ENCODE measurements around the gene FITM1. TPM values are rescaled to one million over a fixed set of nuclear protein-coding genes. Genes with fewer than 3 reads are reported as not detected.

FITM1 gene
- total RNA-seq, 4 donors from 2014 or later, result 0.78 to 1.3 TPM; not detected in 2

- WGBS, 2 donors, result 1% methylated on average over 54 to 57 of the region's 65 CpGs
- TF ChIP-seq POLR2A (IDR thresholded peaks at IDR 0.05) (peak in 1 of 2 donors; percentile 53), CTCF (IDR thresholded peaks at IDR 0.05) (peak in 2 of 5 experiments; percentile 46 to 63), EP300 (IDR thresholded peaks at IDR 0.05) (peak; percentile 92 to 99)
Observed at GRCh38 chr14:24114532-24115421, 15.7 kb upstream of the FITM1 start, which contains the start of the genes DCAF11 and NRL. Gene DCAF11, plus strand, starts transcription at chr14:24114777. Its CDS starts 818 bp downstream, at chr14:24115595. Gene NRL, minus strand, starts transcription at chr14:24114949. Its CDS starts 32,101 bp downstream, at chr14:24082848.

DNA sequence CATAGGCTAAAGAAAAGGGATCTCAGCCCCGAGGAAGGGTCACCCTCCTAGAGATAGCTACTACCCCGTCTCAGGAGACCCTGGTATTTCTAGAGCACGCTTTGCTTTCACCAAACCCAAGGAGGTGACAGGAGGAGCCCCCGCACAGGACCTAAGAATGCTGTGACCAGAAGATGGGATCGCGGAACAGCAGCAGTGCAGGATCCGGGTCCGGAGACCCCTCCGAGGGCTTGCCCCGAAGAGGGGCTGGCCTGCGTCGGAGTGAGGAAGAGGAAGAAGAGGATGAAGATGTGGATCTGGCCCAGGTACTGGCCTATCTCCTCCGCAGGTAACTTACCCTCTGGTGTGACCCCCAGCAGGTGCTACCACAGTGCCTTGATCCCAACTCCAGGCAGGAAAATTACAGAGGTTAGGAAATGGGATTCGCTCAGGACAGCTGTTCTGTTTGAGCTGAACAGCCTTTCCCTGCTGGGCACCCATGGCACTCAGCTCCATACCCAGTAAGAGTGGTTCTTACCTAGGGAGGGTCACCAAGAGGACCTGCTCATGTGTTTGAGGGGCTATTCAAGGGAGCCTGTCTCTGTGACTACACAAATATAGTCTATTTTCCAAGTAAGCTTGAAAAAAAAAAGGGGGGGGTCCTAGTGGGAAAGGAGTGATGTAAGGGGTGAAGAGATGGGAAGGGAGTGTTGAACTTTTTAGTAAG is 14.9 kb upstream of the FITM1 start:
- Histone ChIP-seq H3K36me3 (peaks cover 0 to 40% (median 27%) of the 10 kb centered on the region in 3 donors), H3K4me3 (peak overlapping the region; percentile 46 to 81 (median 76)), H3K27me3 (no peaks in the 10 kb centered on the region), H3K27ac (peak overlapping the region; percentile 99 to 100 (median 99)), H3K4me1 (peaks cover 4 to 19% (median 11%) of the 10 kb centered on the region in 4 donors), H3K9me3 (no peaks in the 10 kb centered on the region)
- no peak for TF ChIP-seq EP300 (IDR thresholded peaks at IDR 0.05)
- TF ChIP-seq POLR2A (IDR thresholded peaks at IDR 0.05), result peak in 1 of 2 donors; percentile 4
- WGBS, 2 donors, result 2 to 3% methylated on average over 13 to 14 of the region's 14 CpGs
- no peak for DNase-seq (ENCODE audit: low spot score in 2 of 2)

More at GRCh38 chr14:24114532-24115421, 15.7 kb upstream of the FITM1 start, which contains the start of the genes DCAF11 and NRL:
- peak; percentile 97 to 98 for DNase-seq (ENCODE audit: low spot score in 2 of 2)
- Histone ChIP-seq H3K27ac (peak within 1 kb of the TSS; percentile 99 to 100 (median 99)), H3K9me3 (no peaks in the 10 kb centered on the region), H3K36me3 (peaks cover 0 to 32% (median 25%) of the 10 kb centered on the region in 3 donors), H3K4me3 (peak within 1 kb of the TSS; percentile 46 to 81 (median 76)), H3K27me3 (no peaks in the 10 kb centered on the region), H3K4me1 (peaks cover 4 to 19% (median 11%) of the 10 kb centered on the region in 4 donors)

DNA sequence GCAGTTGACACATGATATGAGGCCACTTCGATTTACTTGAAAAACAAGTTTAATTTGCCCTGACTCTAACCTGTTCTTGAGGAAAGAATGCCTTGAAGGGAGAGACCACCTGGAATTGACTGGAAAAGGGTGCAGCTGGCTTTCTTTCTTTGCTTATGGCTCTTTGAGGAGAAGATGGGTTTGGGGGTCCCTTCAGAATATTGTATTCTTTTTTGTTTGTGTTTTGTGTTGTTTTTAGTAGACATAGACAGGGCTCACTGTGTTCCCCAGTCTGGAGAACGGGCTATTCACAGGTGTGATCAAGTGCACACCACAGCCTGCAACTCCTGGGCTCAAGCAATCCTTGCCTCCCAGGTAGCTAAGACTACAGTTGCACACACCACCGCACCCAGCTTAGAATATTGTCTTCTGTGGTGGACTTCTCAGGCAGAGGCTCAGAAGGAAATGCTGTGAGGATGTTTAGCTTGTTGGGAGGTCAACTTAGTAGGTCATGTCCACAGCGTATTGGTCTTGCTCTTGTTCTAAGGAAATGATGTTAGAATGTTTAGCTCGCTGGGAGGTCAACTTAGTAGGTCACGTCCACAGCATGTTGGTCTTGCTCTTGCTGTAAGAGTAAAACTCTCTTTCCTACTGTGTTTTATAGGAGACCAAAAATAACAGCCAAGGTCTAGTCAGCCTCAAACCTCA is 14.2 kb upstream of the FITM1 start:
- WGBS, 2 donors, result 80 to 83% methylated on average over 6 of the region's 6 CpGs
- TF ChIP-seq CTCF (IDR thresholded peaks at IDR 0.05) (no peak), EP300 (IDR thresholded peaks at IDR 0.05) (no peak), POLR2A (IDR thresholded peaks at IDR 0.05) (no peak)
- Histone ChIP-seq H3K4me1 (peaks cover 4 to 19% (median 11%) of the 10 kb centered on the region in 4 donors), H3K36me3 (peaks cover 3 to 47% (median 33%) of the 10 kb centered on the region in 3 donors), H3K27ac (peak overlapping the region in 3 of 4 donors; percentile 99 to 100 (median 99)), H3K9me3 (no peaks in the 10 kb centered on the region), H3K4me3 (peak overlapping the region in 3 of 4 donors; percentile 46 to 81 (median 71)), H3K27me3 (no peaks in the 10 kb centered on the region)
- no peak for DNase-seq (ENCODE audit: low spot score in 2 of 2)

- H3K27ac ChIP-seq, result no peak overlapping the region
- no peak overlapping the region for H3K4me3 ChIP-seq
- peaks cover 4 to 19% (median 11%) of the 10 kb centered on the region in 4 donors for H3K4me1 ChIP-seq
- H3K9me3 ChIP-seq, result no peaks in the 10 kb centered on the region
- peaks cover 3 to 56% (median 35%) of the 10 kb centered on the region in 3 donors for H3K36me3 ChIP-seq
- WGBS, 2 donors, result 96 to 99% methylated on average over 5 to 6 of the region's 6 CpGs
- no peaks in the 10 kb centered on the region for H3K27me3 ChIP-seq
- TF ChIP-seq EP300 (IDR thresholded peaks at IDR 0.05), result no peak
- no peak for TF ChIP-seq CTCF (IDR thresholded peaks at IDR 0.05)
- TF ChIP-seq POLR2A (IDR thresholded peaks at IDR 0.05), result no peak
- DNase-seq (ENCODE audit: low spot score in 2 of 2), result no peak
Observed at GRCh38 chr14:24117179-24117578, 13.3 kb upstream of the FITM1 start.

GRCh38 chr14:24119691-24120090 is 10.8 kb upstream of the FITM1 start:
- Histone ChIP-seq H3K36me3 (peaks cover 3 to 81% (median 41%) of the 10 kb centered on the region in 3 donors), H3K27me3 (no peaks in the 10 kb centered on the region), H3K27ac (no peak overlapping the region), H3K9me3 (no peaks in the 10 kb centered on the region), H3K4me3 (no peak overlapping the region), H3K4me1 (peaks cover 4 to 14% (median 11%) of the 10 kb centered on the region in 4 donors)
- TF ChIP-seq EP300 (IDR thresholded peaks at IDR 0.05) (no peak), POLR2A (IDR thresholded peaks at IDR 0.05) (no peak), CTCF (IDR thresholded peaks at IDR 0.05) (no peak)
- 97% methylated on average over 6 of the region's 6 CpGs for WGBS, 2 donors
- DNase-seq (ENCODE audit: low spot score in 2 of 2), result no peak
